NCI-H2196 treated with DMSO at 0.1 percent for 48 hours (cell line): ENCODE results near the gene PTPRD.

Experiments used
- DNase-seq: peaks from one replicate; lab custom pipeline; 2025; ENCODE audit not compliant: unreplicated experiment; lab: John Stamatoyannopoulos, UW

PTPRD gene

DNA sequence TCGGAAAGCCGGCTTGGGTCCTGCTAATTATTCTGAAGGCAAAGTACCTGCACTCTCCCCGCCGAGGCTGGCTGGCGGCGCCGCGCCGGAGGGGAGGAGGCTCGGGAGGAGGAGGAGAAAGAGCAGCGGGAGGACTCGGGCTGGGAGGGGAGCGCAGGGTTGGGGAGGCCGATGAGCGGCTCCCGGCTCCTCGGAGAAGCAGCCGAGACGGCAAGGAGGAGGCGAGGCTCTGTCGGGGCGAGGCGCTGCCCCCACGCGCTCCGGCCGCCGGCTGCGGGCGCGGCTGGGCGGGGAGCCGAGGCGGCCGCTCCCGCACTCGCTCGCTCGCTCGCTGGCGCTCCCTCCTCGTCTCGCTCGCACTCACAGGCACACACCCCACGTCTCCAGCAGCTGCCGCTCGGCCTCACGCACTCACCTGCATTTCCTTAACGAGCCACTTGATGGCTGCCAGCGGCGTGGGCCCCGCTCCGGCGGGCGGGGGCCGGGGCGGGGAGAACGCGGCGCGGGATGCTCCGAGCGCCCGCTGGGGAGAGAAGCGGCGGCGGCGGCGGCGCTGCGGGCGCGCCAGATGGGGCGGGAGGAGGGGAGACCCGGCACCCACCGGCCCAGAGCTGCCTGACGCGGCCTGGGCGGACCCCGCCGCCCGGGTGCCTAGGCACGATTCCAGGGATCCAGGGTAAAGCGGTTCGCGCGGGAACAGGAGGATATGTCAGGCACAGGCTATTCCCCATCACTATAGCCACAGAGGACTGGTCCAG, at the start of gene PTPRD:
PTPRD (minus strand) TSS at position 362 of the 758 bp plus-strand sequence.
- DNase-seq, result peak; percentile 63

DNA sequence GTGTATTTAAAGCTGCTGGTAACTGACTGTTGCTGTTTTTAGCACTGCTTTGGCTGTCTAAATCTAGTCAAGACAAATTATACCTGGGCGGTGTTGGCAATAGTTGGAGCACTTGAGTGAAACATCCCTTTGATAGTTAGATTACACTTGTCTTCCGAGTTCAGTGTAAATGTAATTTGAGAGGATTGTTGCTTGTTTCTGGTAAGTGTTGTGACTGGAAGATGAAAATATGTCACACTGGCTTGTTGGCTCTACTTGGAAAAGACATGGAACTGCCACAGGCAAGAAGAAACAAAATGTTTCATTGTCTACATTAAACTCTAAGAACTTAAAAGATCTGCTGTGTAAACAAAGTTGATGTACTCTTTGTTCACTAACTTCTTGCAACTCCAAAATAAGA, 49.2 kb upstream of the PTPRD start:
- no peak for DNase-seq

DNA sequence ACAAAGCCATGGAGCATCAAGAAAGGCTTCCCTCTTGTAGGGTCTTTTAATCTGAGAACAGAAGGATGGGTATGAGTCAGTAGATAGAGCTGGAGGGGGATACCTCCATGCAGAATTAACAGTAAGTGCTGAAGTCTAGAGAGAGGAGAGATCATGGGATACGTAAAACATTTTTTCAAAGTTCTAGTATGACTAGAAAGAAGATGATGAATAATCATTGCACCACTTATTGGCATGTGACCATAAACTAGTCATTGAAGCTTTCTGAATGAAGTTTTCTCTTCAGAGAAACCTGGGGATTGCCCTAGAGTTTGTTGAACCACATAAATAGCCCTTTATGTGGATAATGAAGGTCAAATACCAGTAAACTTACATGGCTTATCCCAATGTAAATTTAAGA, 48.6 kb upstream of the PTPRD start:
- no peak for DNase-seq

DNA sequence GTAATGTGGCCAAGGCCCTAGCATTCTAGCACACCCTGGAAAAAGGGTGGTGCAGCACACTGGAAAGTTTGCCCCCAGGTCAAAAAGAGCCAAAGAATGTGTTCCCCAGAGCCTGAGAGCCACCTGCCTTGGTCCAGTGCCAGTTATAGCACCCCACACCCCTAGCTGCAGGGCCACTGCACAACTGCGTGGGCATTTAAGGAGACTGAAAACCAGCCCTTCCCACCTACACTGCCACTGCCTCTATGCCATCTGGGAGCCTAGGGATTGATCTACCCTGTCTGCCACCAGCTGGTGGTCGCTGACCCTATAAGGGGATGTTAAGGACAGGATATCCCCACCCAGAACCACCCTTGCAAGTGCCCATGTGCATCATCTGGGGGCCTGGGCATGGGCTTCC, 38.2 kb upstream of the PTPRD start:
- DNase-seq, result no peak

DNA sequence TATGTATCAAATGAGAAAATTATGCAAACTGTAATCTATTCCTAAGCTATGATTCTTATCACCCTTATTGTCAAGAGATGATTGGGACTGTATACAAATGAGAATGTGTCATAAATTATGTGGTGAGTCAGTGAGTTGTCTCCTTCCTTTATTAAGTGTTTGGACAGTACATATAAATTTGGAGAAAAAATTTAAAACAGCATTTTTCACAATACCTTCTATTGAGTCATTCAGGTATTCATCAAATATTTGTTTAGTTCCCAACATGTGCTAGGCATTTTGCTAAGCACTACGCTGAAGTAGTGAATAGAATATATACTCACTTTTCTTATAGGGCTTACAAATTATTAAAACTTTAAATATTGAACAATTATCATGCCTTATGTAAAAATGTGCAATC, 36.3 kb upstream of the PTPRD start:
- DNase-seq, result no peak

DNA sequence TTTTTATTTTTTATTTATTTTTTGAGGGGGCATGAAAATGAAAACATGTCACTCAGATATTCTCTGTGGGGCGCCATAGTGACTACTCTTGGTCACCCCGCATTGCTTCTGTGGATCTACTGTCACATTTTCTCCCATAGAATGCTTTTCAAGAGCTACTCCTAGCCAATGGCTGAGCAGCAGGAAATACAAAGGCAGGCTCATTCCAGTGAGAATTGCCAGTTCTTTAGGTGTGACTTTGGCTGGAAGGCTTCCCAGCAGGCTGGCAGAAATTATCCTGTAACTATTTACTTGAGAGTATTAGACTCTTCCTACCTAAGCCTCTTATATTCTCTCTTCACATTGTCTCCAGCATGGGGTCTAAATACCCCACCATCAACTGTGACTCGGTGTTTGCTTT, 21.0 kb upstream of the PTPRD start:
- DNase-seq, result no peak

DNA sequence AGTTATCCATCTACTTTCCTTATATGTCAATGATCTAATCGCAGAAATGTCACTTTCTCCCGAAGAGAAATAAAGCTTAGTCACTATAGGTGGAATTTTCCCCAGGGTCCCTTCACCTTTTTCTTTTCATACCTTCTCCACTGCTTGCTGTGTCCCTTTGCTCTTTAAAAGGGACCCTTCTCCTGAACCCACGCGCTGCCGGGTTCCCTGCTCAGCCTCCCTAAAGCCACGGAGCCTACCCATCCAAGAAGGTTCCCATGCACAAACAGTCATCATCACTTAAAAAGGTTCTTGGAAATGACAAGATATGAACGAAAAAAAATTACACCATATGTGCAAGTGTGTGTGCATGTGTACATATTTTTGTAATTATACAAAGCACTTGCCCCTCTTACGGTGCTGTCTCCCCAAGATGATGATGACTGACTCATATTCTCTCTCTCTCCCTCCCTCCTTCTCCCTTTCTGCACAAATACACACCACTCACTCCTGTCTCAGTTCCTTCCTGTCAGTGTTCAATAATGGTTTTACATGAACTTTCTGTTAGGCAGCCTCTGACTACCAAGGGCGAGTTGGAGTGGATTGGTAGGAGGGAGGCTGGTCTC, 1.5 kb upstream of the PTPRD start:
- DNase-seq, result no peak

DNA sequence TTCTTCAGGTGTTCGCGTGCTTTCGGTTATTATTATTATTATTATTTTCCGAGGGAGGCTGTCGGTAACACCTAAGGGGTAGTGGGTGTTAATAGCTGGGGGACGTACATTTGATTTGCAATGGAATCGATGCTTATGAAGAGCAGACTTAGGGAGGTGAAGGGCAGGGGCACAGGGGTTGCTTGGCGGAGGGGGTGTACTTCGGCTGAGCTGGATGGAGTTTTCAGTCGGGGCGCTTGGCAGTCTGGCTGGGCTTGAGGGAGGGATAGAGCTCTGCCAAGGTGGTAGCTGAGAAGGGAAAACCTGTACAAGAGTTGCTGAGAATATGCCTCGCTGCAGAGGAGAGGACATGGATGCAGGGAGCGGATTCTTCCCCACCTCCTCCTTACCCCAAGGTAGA, 617 bp upstream of the PTPRD start:
- no peak for DNase-seq

DNA sequence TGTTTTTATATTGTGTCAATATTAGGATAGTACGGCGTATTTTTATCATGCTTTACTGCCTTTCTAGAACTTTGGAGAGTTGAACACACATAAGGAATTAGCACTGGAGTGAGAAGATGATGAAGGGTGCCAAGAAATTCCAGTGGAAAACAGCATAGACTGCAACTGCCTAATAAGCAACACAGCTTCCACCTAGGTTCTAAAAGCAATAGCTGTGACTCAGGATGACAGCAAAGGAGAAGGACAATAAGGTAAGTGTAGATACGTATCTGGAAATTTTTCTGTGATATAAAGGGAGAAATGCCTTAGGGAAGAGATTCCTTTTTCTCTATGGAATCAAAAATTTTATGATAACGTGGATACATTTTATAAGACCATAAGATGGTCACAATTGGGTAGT, 7.4 kb downstream of the PTPRD start:
- no peak for DNase-seq

DNA sequence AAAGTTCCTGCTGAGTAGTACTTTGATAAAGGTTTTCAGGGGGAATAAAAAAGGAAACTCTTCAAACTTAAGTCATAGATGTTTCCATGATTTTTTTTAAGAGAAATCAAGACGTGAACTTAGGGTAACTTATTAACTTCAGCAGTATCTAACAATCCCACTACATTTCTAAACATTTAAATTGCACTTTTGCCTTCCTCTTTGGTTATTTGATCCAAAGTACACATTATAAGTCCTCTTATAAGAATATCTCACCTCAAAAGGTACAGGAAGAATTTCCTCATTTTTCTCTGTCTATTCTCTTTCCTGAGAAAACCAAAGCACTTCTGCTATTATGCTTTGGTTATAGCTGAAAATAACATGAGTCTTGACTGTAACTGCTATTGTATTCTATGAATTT, 7.9 kb downstream of the PTPRD start:
- no peak for DNase-seq

DNA sequence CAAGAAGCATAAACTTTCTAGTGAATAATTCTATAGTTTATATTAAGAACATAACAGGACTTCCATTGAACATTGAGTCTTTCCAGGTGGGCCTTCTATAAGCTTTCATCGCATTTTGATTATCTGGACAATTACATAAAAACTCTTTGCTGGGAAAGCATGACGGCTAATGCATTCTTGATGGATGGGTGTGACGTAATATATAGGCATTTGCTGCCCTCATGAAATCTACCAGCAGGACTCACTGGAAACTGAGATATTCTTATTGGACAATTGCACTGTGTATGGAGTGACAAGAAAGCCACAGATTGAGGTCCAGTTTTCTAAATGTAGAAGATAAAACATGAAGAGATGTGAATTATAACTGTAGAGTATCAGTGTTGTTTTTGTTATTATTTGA, 15.0 kb downstream of the PTPRD start:
- DNase-seq, result no peak

DNA sequence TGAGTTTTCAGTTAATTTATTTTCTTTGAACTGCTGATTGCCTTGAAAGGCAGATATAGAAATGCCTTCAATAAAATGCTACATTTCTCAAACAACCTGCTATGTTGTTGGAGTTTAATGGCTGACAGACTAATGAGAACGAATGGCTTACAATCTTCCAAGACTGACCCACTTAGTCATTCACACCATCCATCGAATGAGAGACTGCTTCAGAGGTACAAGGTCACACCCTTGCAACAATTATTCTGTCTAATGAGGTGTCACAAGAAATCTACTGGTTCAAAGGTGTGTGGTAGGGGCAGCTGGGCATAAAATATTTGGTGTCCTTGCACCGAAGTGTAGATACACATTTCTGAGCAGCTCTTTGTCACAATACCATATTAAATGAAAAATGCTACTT, 18.3 kb downstream of the PTPRD start:
- no peak for DNase-seq

DNA sequence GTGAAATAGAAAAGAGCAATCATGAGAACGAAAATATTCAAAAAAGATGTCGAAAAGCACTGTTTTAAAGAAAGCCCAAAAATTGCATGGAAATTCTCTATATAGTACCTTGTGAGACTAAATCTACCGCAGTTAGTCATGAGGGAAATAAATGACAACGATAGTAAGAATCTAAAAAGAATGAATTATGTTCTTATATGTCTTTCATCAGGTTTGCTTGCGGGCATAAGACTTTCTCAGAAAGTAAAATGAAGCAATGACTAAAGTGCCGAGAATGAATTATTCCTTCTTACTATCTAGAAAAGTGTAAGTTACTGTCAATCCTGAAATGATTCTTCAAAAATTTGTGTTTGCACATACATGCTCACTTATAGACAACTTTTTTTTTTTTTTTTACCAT, 26.4 kb downstream of the PTPRD start:
- no peak for DNase-seq

DNA sequence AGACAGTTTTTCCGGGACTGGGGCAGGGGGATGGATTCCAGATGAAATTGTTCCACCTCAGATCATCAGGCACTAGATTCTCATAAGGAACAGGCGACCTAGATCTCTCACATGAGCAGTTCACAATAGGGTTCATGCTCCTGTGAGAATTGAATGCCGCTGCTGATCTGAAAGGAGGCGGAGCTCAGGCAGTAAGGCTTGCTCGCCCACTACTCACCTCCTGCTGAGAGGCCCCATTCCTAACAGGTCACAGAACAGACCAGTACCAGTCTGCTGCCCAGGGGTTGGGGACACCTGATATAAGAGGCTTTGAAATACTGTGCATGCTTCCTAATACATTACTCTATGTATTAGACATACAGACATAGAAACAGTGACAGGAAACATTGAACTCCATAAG, 41.1 kb downstream of the PTPRD start:
- no peak for DNase-seq

DNA sequence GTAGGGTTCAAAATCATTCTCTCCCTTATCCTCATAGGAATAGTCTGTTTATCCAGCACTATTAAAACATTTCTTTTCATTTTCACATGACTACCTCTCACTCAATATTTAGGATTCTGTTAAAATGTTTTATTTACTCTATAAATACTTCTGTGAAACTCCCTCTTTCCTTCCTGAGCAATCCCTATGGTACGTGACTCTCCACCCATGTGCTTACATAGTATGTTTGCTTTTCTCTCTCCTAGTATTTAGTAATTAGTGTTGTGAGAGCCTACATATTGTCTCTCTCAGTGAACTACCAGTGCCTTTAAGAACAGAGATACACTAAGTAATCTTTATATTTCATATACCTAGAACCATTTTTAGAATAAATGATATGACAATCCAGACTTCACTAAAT, 46.0 kb downstream of the PTPRD start:
- DNase-seq, result no peak

DNA sequence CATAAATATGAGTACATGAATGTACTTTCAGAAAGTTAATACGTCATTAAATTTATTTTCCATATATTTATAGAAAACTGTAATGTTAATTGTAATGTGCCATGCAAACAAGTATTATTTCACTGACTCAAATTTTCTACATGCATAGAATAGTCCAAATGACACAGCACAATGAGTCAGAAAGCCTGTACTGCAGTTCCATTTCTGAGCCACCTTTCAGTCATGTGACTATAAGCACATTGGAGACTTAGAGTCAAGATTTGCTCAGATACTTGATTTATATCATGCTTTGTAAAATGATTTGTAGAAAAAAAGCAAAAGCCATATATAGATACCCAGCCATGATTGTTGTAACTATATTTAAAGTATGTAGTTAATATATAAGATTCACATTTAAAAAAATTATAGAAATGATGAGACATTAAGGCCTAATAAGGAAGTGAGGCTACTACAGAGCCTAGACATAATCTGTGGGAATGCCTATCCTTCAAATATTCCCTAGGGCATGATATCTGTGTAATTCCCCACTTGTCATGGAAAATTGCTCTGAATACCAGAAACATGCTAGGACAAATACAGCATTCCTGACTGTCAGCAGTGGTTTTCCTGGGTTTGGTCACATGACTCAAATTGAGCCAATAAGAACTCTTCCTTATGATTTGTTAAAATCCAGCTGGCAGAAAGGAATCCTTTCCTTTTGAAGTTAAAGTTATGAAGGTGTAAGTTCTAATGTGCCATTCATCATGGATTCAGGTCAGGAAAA, 50.0 kb downstream of the PTPRD start:
- no peak for DNase-seq

DNA sequence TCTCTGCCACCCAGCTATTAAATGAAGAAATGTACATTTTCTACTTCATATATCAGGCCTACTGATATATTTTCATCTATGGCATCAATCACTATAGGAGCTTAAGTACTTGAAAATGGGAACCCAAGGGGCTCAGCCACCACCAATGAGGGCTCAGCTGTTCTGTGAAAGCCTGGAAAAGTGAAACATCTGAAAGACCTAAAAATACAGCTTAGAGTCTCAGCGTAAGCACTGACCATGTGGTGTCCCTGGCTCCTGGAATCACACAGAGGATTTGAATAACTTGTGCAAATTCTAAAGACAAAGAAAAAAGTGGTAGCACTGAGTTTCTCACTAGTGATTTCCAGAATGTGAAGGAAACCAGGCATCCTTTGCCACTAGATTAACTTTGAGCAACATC, 64.5 kb downstream of the PTPRD start:
- DNase-seq, result no peak

DNA sequence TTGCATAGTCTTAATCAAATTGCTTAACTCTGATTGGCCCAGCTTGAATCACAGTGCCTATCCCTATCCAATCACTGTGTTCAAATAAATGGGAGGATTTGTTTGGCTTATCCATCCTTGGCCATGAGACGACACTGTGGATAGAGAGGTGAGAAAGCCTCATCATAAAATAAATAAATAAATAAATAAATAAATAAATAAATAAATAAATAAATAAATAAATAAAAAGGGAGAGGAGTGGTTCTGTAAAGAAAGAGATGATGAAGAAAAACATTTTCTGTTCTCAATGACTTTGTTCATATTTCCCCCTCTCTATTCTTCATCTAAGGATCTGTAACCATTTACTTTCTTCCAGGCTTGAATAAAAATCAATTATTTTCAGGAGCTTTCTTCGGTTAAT, 74.7 kb downstream of the PTPRD start:
- no peak for DNase-seq

DNA sequence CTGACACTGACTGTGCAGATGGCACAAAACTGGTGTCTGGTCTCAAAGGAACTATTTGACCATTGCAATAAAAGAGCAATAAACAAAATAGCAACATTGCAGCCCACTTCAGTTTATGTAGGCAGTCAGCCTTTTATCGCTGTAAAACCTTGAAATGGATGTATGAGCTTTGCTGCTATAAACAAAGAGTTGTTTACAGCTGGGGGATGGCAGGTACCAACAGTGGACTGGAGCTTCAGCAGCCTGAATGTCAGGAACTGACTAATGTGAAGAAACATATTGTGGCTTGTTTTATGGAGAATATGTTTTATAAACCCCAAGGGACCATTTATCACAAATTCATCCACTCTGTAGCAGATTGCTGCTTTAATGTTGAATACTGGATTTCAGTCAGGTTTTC, 78.0 kb downstream of the PTPRD start:
- DNase-seq, result no peak

DNA sequence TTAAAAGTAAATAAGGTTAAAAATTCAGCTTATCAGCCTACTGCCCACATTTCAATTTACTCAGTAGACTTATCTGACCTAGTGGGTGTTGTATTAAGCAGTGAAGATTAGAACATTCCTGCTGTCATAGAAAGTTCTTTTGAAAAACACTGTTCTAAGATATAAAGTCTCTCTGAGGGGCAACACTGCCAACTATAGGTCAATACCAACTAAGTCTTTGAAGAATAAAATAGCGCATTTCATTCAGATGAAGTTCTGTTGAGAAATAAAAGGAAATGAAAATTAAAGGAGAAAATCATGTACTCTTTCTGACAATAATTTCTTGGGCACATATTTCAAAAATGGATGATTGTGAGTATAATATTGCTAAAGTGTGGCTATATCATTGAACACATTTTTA, 86.8 kb downstream of the PTPRD start:
- no peak for DNase-seq

DNA sequence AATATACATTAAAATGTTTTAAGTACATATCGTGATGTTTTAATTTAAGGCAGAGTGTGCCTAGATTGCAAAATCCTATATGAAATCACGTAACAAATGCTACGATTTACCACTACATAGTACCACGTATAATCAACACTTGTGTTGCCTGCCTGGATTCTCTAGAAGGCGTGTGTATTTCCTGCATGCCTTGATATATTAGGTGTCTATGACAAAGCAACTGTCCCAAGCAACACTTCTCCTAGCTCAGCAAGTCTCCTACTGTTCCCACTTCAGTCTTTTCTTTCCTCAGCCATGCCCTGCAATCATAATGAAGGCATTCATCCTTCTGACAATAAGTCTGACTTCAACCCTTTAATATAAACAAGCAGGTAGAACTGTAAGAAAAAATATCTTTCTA, 89.6 kb downstream of the PTPRD start:
- DNase-seq, result no peak

DNA sequence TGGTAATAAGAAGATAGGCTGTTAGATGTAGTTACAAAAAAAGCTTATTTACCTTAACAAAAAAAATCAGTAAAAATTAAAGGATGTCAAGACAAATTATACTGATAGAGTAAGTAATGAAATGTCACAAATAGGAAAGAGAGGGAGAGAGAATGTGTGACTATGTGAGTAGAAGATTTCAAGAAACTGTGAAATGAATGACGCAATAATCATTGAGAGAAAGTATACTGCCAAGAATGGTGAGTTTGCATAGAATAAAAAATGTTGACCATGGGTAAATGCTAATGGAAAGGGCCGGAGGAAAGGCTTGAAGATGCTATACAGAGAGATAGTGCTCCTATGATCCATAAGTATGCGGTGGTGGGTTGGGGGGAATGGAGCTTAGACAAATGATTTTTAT, 100.7 kb downstream of the PTPRD start:
- DNase-seq, result no peak
